GM18873 (cell line): ENCODE measurements around the gene NOXO1.
"Not testable (repeated sequence)": the region's sequence is repeated elsewhere in the genome, so short reads cannot be mapped to it uniquely, and the experiment has no call there.

ENCODE experiments used
- ATAC-seq: cut with Tn5 transposase; IDR thresholded peaks from one replicate; pipeline ENCODE4 v1.9.1; 2021; ENCODE audit warnings: mild to moderate bottlenecking, moderate library complexity, moderate number of reproducible peaks; ENCODE audit not compliant: unreplicated experiment, low FRiP score

The NOXO1 gene

DNA sequence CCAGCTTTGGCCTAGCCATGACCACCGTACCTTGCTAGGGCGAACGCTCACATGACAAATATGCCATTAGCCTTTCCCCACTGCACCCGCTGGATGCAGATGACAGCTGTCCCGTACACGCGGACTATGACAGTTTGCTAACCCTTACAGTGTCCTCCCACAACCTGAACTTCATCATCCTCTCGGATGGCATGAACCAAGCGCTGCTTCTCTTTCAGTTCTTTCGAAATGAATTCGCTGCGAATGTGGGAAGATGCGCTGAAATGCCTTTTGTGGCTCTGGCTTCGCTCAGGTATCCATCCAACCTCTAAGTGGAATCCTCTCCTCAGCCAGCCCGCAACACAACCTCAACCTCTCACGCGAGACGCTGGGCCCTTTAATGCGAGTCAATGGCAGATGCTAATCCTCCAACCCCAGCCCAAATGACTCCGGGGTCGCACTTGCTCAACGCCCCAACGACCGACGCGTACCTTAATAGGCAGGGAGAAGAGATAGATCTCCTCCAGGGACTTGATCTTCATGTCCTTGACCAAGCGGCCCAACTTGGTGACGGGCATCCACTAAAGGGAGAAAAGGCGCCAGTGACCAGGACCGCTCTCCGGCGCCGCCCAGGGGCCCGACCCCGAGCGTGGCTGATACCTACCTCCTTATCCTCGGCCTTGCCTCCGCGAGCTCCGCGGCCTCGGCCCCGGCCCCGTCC is 17.3 kb downstream of the NOXO1 start:
- peak; percentile 2 for ATAC-seq

DNA sequence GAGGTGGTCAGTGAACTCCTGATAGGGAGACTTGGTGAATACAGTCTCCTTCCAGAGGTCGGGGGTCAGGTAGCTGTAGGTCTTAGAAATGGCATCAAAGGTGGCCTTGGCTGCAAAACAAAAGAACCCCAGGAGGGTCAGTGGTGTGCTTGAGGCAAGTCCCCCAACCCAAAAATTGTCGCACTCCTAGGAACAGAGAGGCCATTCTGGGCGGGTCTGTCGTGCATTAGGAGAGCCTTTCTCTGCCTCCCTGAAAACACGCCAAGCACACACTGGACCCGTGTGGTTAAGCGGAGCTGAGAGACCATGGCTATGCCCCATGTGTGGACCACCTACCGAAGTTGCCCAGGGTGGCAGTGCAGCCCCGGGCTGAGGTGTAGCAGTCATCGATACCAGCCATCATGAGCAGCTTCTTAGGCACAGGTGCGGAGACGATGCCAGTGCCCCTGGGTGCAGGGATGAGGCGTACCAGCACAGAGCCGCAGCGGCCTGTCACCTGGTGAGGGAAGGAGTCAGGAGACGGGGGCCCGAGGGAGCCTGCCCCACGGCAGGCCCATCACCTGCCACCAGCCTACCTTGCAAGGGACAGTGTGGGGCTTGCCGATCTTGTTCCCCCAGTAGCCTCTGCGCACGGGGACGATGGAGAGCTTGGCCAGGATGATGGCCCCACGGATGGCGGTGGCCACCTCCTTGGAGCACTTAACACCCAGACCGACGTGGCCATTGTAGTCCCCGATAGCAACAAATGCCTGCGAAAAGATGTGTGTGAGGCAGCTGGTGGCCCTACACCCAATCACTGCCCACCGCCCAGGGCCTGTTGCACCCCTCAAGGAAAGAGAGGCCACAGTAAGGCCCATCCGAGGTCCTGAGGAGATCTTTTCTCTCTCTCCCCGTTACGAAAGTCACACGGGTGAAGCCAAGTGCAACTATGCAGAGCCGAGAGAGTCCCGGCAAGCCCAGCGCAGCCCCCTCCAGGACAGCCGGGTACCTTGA is 18.8 kb downstream of the NOXO1 start:
- ATAC-seq: not testable (repeated sequence)

DNA sequence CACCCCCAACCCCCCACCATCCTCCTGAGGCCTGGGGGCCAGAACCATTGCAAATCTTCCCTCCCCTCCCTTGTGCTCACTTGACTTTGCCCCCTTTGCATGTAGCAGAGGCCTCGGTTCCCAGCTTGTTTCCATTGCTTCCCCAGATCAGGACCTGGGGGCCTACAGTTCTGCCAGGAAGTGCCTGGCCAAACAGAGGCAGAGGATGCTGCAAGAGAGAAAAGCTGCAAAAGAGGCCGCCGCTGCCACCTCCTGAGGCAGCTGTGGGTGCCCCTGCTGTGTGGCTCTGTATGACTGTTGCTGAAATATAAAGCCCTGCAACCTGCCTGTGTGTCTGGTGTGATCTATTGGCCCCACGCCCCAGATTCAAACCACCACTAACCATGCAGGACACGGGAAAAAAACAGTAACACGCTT is 19.6 kb downstream of the NOXO1 start:
- no peak for ATAC-seq

DNA sequence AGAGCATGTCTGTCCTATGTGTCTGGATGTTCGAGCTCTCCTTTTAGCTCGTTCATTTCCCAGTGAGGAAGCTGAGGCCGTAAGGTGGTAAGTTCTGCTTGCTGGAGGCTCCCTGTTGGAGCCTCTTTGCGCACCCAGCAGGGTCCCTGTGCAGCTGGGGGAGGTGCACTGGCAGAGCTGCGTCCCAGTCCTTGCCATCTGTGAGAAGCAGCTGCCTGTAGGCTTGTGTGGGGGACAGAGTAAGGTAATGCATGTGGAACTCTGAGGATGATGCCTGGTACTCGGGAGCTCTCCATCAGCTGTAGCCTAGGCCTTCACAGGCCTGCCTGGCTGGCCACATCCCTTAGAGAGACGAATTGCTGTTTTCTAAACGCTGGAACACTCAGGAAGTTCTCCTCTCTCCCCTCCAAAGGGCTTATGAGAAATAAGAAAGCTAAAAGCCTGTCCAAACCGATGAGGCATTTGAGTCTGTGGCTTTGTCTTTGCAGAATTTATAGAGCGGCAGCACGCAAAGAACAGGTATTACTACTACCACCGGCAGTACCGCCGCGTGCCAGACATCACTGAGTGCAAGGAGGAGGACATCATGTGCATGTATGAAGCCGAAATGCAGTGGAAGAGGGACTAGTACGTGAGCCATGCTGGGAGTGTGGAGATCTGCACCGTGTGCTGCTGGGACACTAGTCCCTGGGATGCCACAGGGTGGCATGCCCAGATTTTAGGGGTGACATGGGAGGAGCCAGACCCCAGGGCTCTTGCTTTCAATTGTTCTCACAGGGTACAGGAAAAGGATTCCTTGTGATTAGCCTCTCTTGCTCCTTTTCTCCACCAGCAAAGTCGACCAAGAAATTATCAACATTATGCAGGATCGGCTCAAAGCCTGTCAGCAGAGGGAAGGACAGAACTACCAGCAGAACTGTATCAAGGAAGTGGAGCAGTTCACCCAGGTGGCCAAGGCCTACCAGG is 20.3 kb downstream of the NOXO1 start:
- no peak for ATAC-seq

DNA sequence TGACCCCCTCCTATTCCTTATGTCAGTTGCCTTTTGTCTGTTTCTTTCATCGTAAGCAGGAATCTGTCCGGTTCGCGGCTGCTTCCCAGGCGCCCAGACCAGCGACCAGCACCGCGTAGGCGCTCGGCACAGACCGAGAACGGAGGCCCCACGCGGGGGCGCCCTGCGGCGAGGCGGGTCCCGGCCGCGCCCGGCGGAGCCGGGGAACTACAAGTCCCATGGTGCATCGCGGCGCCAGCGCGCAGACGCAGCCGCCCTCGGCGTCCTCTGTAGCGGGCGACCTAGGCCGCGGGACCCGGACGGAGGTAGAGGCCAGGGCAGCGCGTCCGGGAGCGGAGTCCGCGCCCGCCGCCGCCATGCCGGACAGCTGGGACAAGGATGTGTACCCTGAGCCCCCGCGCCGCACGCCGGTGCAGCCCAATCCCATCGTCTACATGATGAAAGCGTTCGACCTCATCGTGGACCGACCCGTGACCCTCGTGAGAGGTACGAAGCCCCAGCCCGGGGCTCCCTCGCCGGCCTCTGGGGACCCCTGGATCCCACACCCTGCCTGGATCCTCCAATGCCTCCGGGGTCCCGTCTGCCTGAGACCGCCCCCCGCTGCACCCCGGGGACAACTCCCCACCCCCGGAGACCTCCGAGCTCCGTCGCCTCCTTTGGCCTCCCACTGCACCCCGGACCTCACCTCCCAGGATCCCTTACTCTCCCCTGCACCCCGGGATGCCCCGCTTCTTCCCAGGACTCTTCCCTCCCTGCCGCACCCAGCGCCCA is 21.8 kb downstream of the NOXO1 start, which contains the start of gene NDUFB10:
Gene NDUFB10, plus strand, starts transcription at position 270 of the 771 bp plus-strand sequence. Its CDS starts 87 bp downstream, at position 357.
- ATAC-seq: peak; percentile 47

DNA sequence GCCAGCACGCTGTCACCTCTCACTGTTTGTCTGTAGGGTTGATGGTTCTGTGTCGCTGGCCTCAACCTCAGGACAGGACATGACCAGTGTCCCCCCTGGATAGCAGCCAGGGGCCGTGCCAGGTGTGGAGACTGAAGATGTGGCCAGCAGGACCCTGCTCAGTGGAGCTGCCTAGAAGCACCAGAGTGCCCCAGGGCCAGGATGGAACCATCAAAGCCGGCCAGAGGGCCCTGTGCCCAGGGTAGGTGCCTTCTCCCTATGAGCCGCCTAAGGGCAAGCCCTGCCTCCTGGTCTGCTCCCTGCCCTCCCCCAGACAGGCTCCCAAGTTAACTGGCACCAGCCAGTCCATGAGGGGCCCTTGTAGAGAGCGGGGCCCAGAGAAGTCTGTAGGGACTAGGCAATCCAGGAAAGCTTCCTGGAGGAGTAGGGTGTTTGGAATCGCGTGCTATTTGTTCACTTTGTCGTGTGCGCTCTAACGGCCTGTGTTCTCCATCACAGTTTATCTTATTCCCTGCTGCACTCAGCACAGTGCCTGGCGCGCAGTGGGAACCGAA is 22.5 kb downstream of the NOXO1 start:
- ATAC-seq: no peak

DNA sequence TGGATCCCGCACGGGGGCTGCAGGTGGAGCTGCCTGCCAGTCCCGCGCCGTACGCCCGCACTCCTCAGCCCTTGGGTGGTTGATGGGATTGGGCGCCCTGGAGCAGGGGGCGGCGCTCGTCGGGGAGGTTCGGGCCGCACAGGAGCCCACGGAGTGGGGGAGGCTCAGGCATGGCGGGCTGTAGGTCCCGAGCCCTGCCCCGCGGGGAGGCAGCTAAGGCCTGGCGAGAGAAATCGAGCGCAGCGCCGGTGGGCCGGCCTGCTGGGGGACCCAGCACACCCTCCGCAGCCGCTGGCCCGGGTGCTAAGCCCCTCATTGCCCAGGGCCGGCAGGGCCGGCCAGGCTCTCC is 23.2 kb downstream of the NOXO1 start:
- ATAC-seq: not testable (repeated sequence)

DNA sequence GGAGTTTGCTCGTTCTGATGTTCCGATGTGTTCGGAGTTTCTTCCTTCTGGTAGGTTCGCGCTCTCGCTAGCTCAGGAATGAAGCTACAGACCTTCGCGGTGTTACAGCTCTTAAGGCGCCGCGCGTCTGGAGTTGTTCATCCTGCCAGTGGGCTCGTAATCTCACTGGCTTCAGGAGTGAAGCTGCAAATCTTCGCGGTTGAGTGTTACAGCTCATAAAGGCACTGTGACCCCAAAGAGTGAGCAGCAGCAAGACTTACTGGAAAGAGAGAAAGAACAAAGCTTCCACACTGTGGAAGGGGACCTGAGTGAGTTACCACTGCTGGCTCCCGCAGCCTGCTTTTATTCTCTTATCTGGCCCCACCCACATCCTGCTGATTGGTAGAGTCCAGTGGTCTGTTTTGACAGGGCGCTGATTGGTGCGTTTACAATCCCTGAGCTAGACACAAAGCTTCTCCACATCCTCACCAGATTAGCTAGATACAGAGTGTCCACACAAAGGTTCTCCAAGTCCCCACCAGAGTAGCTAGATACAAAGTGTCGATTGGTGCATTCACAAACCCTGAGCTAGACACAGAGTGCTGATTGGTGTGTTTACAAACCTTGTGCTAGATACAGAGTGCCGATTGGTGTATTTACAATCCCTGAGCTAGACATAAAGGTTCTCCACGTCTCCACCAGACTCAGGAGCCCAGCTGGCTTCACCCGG is 23.7 kb downstream of the NOXO1 start:
- not testable (repeated sequence) for ATAC-seq

DNA sequence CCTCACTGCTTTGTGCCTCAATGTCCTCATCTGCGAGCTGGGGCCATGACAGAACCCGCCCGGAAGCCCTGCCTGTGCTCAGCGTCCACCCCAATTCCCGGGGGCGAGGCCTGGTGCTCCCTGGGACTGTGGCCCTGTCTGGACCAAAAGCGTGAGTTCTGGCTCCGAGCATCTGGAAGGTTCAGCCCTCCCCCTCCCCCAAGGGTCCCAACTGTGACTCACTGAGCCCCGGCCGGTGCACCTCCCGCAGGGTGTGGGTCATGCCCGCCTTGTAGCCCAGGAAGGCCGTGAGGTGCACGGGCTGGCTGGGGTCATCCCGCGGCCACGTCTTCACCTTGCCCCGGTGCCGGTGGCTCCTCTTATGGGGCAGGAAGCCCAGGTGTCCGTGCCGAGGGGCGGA is 27.5 kb downstream of the NOXO1 start:
- no peak for ATAC-seq

DNA sequence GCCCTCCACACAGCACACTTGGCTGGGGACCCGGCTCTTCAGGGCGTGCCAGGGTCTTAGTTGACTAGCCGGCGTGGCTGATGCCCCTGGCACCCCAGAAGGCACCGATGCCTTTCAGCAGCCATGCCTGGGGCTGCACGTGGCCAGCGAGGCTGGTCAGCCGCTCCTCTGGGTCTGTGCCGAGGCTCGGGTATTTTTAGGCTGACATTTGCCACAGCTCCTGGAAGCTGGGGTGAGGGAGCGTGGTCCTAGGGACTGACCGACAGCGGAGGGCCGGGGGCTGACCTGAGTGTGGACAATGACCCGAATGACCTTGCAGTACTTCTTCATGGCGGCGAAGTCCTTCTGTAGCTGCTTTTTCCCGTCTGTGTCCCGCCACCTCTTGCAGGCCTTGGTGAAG is 30.7 kb downstream of the NOXO1 start:
- ATAC-seq: no peak

DNA sequence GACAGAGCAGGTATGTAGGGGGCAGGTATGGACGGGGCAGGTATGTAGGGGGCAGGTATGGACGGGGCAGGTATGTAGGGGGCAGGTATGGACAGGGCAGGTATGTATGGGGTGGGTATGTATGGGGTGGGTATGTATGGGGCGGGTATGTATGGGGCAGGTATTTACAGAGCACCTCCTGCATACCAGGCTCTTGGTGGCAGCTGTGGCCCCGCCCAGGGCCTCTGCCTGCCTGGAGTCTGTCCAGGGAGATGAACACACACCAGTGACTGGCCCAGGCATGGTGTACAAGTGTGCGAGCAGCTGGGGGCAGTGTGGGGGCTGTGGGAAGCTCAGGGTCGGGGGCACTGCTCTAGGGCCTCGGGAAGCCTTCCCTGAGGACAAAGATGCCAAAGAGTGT is 31.2 kb downstream of the NOXO1 start:
- no peak for ATAC-seq

DNA sequence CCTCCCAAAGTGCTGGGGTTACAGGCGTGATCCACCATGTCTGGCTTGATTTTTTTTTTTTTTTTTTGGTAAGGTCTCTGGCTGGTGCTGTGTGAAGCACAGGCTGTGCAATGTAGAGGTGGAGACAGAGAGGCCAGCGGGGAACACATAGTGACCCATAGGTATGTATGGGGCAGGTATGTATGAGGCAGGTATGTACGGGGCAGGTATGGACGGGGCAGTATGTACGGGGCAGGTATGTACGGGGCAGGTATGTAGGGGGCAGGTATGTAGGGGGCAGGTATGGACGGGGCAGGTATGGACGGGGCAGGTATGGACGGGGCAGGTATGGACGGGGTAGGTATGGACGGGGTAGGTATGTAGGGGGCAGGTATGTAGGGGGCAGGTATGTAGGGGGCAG is 31.8 kb downstream of the NOXO1 start:
- no peak for ATAC-seq

DNA sequence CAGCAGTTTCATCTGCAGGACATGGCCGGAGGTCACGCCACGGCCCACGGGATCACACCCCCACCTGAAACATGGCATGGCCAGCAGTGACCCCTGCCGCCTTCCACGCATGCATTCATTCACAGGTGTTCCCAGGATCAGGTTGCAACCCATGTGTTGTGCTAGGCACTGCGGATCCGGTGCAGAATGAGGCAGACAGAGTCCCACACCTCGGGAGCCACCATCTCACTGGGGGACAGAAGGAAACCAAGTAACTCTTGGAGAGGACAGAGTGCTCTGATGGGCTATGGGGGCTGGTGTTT is 33.9 kb downstream of the NOXO1 start:
- no peak for ATAC-seq

DNA sequence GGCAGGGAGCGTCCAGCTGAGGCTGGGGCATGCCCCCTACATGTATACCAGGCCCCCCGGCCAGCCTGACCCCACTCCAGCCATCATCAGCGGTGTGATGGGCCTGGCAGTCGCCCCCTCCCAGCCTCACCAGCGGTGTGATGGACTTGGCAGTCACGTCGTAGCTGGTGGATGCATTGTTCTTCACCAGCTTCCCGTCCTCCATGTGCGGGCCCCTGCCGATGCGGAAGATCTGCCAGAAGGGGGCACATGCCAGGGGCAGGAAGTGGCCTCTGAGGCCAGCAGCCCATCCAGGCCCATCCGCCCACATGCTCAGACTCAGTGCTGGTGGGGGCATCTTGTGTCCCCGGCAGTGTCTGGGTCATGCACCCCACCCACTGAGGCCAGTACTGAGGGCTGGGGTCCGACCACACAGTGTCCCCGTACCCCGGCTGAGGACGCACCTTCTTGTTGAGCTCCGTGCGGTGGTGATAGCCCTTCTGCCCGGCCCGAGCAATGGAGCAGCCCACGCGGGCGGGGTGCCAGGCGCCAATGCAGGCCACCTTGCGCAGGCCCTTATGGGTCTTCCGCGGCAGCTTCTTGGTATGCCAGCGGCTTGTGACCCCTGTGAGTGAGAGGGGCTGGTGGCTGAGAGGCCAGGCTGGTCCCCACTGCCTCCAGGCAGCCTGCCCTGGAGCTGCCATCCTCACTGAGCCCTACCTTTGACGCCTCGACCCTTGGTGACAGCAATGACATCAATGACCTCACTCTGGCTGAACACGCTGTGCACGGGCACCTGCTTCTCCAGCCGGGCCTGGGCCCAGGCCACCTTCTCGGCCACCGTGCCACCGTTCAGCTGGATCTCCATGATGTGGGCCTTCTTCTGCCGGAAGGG is 34.5 kb downstream of the NOXO1 start:
- ATAC-seq: no peak

DNA sequence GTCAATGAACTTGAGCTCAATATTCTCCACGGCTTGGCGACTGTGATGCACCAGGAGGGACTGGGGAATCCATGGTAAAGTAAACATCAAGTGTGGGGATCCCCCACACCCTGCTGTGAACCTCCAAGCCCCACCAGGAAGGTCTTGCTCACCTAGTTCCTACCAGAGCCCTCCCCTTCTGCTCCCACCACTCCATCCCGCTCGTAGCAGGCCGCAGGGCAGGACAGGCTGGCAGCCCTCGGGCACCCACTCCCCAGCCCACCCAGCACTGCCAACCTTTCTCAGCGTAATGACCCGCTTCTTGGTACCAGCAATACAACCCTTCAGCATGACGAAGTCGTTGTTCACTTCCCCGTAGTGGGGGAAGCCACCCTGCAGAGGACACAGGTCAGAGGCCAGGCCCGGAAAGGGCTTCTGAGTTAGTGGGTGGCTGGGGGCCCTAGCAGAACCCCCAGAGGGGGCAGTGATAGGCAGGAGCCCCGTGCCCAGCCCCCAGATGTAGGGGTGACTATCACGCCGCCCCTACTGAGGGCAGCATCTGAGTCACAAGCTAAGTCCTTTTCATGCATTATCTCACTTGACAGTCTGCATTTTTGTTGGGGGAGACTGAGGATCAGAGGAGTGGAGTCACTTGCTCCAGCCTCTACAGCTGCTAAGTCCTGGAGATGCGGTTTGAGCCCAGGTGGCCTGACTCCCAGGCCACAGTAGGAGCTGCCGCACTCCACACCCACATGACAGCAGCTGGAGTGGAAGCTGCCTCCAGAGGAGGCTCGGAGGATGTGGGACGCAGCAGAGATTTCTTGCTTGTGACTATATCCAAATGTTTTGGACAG is 35.5 kb downstream of the NOXO1 start:
- ATAC-seq: no peak

DNA sequence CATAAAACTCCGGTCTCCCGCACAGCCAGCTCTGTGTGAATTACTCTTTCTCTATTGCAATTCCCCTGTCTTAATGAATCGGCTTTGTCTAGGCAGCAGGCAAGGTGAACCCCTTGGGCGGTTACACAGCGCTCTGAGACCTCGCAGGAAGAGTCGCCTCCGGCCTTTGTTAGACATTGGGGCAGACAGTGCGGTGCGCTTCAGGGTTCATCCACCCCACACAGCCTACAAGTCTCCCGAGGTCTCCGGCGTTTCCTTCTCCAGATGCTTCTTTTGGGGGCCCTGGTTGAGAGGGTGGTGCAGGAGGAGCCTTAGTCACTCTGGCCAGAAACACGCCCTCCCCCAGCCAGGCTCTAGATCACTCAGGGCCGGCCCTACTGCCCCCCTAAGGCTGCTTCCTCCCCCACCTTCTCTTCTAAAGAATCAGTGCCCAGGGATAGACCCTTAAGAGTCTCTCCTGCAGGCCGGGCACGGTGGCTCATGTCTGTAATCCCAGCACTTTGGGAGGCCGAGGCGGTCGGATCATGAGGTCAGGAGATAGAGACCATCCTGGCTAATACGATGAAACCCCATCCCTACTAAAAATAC is 36.6 kb downstream of the NOXO1 start:
- no peak for ATAC-seq
